ENCODE data around the gene PNPLA5. TPM values are rescaled to one million over a fixed set of nuclear protein-coding genes. Genes with fewer than 3 reads are reported as not detected.
A peak's percentile ranks its signal among the peaks of the same experiment; 100 is the strongest.

The PNPLA5 gene
- total RNA-seq, 1 experiment from 2014 or later = 5.5 TPM

GRCh38 chr22:43859621-43860020, 32.2 kb downstream of the PNPLA5 start:
- no peaks in the 10 kb centered on the region for H4K20me1 ChIP-seq (ENCODE audit: control insufficient read depth, insufficient read depth, insufficient read length)
- no peak overlapping the region for H3T11ph ChIP-seq (ENCODE audit: low read length)
- H2BK20ac ChIP-seq (ENCODE audit: low read depth, low read length, poor library complexity, severe bottlenecking) = no peak overlapping the region
- no peak overlapping the region for H2AFZ ChIP-seq (ENCODE audit: low read length)
- no peak overlapping the region for H3K4me2 ChIP-seq (ENCODE audit: insufficient read depth, insufficient read length, low read length)
- peaks cover 12% of the 10 kb centered on the region; the same call in 1 of the 2 replicates for H3K4me1 ChIP-seq (ENCODE audit: insufficient read depth, low read length)
- DNase-seq = peak; percentile 14
- H3K23me2 ChIP-seq (ENCODE audit: insufficient read length, low read depth, low read length, poor library complexity, severe bottlenecking) = peaks cover 5% of the 10 kb centered on the region
- H2BK5ac ChIP-seq (ENCODE audit: insufficient read length, low read length) = no peak overlapping the region
- H3K56ac ChIP-seq (ENCODE audit: insufficient read length, low read depth, low read length) = no peak overlapping the region
- no peak overlapping the region for H3K27ac ChIP-seq (ENCODE audit: insufficient read length, low read depth, low read length)
- H3K18ac ChIP-seq (ENCODE audit: insufficient read length, low read depth, low read length) = no peak overlapping the region
- no peak overlapping the region for H2BK12ac ChIP-seq (ENCODE audit: insufficient read length, low read depth, low read length)
- no peak overlapping the region for H4K91ac ChIP-seq (ENCODE audit: insufficient read length, low read depth, low read length)
- peaks cover 43 to 45% of the 10 kb centered on the region in 2 experiments for H3K4me1 Mint-ChIP-seq
- H3K27me3 ChIP-seq (ENCODE audit: insufficient read depth, low read length) = no peaks in the 10 kb centered on the region
- no peak overlapping the region for H3K9ac ChIP-seq (ENCODE audit: extremely low read depth, insufficient read length, low read length)
- H3K27me3 Mint-ChIP-seq (ENCODE audit: low read depth) = peaks cover 14% of the 10 kb centered on the region
- H3K79me1 ChIP-seq (ENCODE audit: insufficient read depth, low read depth, low read length, poor library complexity, severe bottlenecking) = peaks cover 2% of the 10 kb centered on the region
- peaks cover 15 to 16% of the 10 kb centered on the region in 2 experiments for H3K9me3 Mint-ChIP-seq
- WGBS (ENCODE audit: extremely low coverage, insufficient read length, low lambda C conversion rate) = no CpG with 5 or more reads among the region's 14 CpGs
- no peak overlapping the region for H3K14ac ChIP-seq (ENCODE audit: insufficient read depth, low read length)
- no peak overlapping the region for H2BK15ac ChIP-seq (ENCODE audit: low read depth, low read length)
- no peak overlapping the region for H4K8ac ChIP-seq (replicated peaks; ENCODE audit: insufficient read length, low read depth, low read length)
- H3K27ac Mint-ChIP-seq = no peak overlapping the region; a peak in 1 of 7 replicates
- no peak overlapping the region for H3K23ac ChIP-seq (ENCODE audit: insufficient read length, low read depth, low read length)
- H3K4ac ChIP-seq (ENCODE audit: low read depth, low read length) = no peak overlapping the region
- H2AK5ac ChIP-seq (ENCODE audit: insufficient read length, low read length) = no peak overlapping the region
- H4K5ac ChIP-seq (ENCODE audit: insufficient read length, low read depth, low read length) = no peak overlapping the region
- no peak overlapping the region for H2BK120ac ChIP-seq (ENCODE audit: low read depth, low read length, poor library complexity, severe bottlenecking)
- no peaks in the 10 kb centered on the region for H3K9me3 ChIP-seq (ENCODE audit: control insufficient read depth, low read depth, low read length)
- peaks cover 12 to 26% (median 17%) of the 10 kb centered on the region in 3 experiments for H3K36me3 Mint-ChIP-seq (ENCODE audit: insufficient read depth in 1 of 3, low read depth in 3 of 3)
- H3K4me3 Mint-ChIP-seq = no peak overlapping the region
- no peak for TF ChIP-seq CTCF (conservative IDR thresholded peaks at IDR 0.05)
- H3K79me2 ChIP-seq (ENCODE audit: insufficient read depth, low read length) = peaks cover 21% of the 10 kb centered on the region; the same call in 1 of the 2 replicates

Data from H9 (cell line).